ENCODE results near the gene HOXD4.

GRCh38 chr2:176109192-176109901, 42.0 kb upstream of the HOXD4 start:
- TF ChIP-seq CTCF (IDR thresholded peaks at IDR 0.05 in 2 of 3, conservative IDR thresholded peaks at IDR 0.05 in 1 of 3; ENCODE audit: borderline replicate concordance in 1 of 3, insufficient read depth in 1 of 3, low read depth in 2 of 3, low read length in 2 of 3), result no peak
- no peak for TF ChIP-seq RAD21 (IDR thresholded peaks at IDR 0.05; ENCODE audit: low read depth)
- TF ChIP-seq MAX (IDR thresholded peaks at IDR 0.05), result no peak
- no peak for TF ChIP-seq ZBTB33 (IDR thresholded peaks at IDR 0.05; ENCODE audit: extremely low read depth, insufficient replicate concordance, low read length)
- no peak for TF ChIP-seq POLR2AphosphoS5 (IDR thresholded peaks at IDR 0.05; ENCODE audit: low read depth, low read length)
- TF ChIP-seq ZFX (IDR thresholded peaks at IDR 0.05), result no peak
- no peak for TF ChIP-seq EZH2 (IDR thresholded peaks at IDR 0.05)
- TF ChIP-seq SRF (IDR thresholded peaks at IDR 0.05; ENCODE audit: low read depth), result no peak
